ENCODE measurements around the gene ZNF197.

GRCh38 chr3:44654039-44654438 is 29.2 kb downstream of the ZNF197 start:
- TF ChIP-seq USF1 (CRISPR knock-in tag; IDR thresholded peaks at IDR 0.05), result no peak
- TF ChIP-seq ZMAT4 (CRISPR knock-in tag; IDR thresholded peaks at IDR 0.05), result no peak
- no peak for TF ChIP-seq ATF2 (CRISPR knock-in tag; IDR thresholded peaks at IDR 0.05; ENCODE audit: borderline replicate concordance, low read depth)
- no peak for TF ChIP-seq TP53 (CRISPR knock-in tag; IDR thresholded peaks at IDR 0.05)
- no peak for TF ChIP-seq CTCF (IDR thresholded peaks at IDR 0.05)
- TF ChIP-seq NR1H2 (CRISPR knock-in tag; IDR thresholded peaks at IDR 0.05), result no peak
- no peak for TF ChIP-seq MLX (CRISPR knock-in tag; IDR thresholded peaks at IDR 0.05)

All from WTC11 (cell line).